Dermis microvascular lymphatic vessel endothelial cell (primary cell): ENCODE measurements around the gene EVC. TPM values are rescaled to one million over a fixed set of nuclear protein-coding genes. Genes with fewer than 3 reads are reported as not detected.
A peak's percentile ranks its signal among the peaks of the same experiment; 100 is the strongest.
"Not testable (repeated sequence)": the region's sequence is repeated elsewhere in the genome, so short reads cannot be mapped to it uniquely, and the experiment has no call there.

ENCODE experiments used
- DNase-seq, 2 donors: peaks; one replicate each; pipeline versions ENCODE4 v3.0.0 to v3.0.0-alpha.2; 2010; ENCODE audit warnings: low read depth in 2 of 2
- total RNA-seq: library from RNA; depleted of rRNA; stranded (reverse); fragments of >200 nt; gene quantifications from 2 replicates; pipeline ENCODE4 v1.2.1, GENCODE V29; 2014

EVC gene
- total RNA-seq, 1 donor from 2014 or later, result 10.0 TPM

DNA sequence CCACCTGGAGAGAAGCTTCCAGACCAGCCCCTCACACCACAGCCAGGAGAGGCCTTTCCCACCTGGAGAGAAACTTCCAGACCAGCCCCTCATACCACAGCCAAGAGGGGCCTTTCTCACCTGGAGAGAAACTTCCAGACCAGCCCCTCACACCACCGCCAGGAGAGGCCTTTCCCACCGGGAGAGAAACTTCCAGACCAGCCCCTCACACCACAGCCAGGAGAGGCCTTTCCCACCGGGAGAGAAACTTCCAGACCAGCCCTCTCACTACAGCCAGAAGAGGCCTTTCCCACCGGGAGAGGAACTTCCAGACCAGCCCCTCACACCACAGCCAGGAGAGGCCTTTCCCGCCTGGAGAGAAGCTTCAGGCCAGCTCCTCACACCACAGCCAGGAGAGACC, 101.1 kb downstream of the EVC start:
- DNase-seq, result not testable (repeated sequence)

DNA sequence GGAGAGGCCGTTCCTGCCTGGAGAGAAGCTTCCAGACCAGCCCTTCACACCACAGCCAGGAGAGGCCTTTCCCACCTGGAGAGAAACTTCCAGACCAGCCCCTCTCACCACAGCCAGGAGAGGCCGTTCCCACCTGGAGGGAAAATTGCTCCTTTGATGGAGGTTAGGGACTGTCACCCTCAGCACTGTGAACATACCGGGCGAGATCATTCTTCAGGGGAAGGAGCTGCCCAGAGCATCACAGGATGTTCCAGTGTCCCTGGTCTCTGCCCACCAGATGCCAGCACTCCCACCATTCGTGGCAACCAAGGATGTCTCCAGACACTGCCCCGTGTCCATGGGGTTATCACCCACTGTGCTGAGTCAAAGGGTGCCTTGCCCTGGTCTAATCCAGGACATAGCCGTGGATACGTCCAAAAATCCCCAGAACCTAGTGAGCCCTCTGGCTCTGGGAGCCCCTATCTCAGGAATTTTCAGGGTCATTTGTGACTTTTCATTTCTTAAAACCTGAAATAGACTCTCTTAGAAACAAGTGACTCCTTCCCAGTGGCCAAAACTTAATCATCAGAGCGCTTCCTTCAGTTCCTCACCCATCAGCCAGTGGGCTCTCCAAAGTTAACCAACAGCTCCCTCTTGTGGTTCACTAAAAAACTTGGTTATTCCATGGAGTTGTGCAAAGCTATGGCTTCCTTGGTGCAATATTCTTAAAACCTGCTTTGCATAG, 101.7 kb downstream of the EVC start:
- peak; percentile 24 to 74 for DNase-seq

DNA sequence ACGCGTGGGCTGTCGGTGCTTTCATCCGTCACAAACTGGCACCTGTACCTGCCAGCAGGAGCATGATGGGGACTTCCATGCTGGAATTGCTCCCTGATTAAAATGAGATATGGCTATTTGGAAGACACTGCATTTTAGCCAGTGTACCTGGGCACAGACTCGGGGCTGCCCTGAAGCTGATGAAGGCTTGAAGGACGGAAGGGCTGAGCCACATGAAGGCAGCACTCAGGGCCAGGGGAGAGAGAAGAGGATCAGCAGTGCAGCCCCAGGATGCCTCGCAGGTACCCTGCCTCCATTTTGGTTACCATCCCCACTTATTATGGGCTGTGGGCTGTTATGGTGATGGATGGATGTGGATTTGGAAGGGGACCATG, 102.9 kb downstream of the EVC start:
- no peak for DNase-seq

GRCh38 chr4:5814421-5814820, 103.4 kb downstream of the EVC start:
- no peak for DNase-seq

DNA sequence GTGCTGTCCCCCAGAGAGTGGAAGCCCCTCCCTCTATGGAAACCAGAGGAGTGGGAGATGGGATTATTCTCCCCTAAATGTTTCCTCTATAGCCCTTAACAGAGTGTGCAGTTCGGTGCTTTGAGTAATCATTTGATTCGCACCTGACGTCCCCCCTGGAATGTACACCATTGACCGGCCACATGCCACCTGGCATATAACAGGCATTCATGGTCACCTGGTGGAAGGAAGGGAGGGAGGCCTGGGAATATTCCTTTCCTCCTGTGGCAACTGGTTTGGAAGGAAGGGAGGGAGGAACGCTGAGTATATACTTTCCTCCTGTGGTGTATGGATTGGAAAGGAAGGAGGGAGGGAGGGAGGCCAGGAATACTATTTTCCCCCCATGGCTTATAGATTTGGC, 104.6 kb downstream of the EVC start:
- DNase-seq, result no peak

GRCh38 chr4:5816101-5816500, 105.1 kb downstream of the EVC start:
- no peak for DNase-seq

GRCh38 chr4:5816851-5817375, 105.9 kb downstream of the EVC start:
- no peak for DNase-seq

GRCh38 chr4:5821665-5822358, 110.8 kb downstream of the EVC start:
- no peak for DNase-seq

DNA sequence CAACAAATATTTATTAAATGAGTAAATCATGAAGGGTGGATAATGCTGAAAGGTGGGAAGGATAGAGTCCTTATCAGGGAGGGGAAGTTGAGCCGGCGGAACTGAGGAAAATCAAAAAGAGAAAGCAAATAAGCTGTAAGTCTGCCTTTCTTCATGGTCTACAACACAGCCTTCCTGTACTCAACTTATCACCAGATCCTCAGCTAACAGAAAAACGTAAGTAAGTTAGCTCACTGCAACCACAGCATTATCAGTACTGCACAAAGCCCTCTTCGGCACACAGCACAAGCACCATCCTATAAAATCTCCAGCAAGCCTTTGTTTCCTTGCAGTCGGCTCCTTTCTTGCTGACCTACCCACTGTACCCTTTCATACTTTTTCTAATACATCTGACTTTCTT, 111.6 kb downstream of the EVC start:
- DNase-seq, result no peak

GRCh38 chr4:5823542-5824211, 112.7 kb downstream of the EVC start:
- DNase-seq, result no peak

- peak in 1 of 2 donors; percentile 38 for DNase-seq
Observed at GRCh38 chr4:5824227-5824626, 113.2 kb downstream of the EVC start.

DNA sequence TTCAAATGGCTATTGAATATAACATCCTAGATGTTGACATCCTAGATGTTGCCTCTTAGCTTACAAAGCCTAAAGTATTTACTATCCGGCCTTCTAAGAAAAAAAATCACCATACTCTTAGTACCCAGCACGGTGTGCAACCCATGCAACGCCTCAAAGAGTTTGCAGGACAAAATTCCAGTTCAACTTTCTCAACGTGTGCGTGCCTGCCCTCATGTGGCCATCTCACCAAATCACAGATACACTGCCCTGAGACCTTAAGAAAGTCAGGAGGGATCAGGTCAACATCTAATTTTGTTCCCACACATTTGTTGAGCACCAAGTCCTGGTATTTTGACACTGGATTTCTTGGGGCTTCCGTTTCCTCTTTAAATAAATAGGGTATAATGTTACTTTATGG, 113.6 kb downstream of the EVC start:
- DNase-seq, result peak; percentile 10 to 56

GRCh38 chr4:5825321-5826041, 114.5 kb downstream of the EVC start:
- DNase-seq, result no peak

DNA sequence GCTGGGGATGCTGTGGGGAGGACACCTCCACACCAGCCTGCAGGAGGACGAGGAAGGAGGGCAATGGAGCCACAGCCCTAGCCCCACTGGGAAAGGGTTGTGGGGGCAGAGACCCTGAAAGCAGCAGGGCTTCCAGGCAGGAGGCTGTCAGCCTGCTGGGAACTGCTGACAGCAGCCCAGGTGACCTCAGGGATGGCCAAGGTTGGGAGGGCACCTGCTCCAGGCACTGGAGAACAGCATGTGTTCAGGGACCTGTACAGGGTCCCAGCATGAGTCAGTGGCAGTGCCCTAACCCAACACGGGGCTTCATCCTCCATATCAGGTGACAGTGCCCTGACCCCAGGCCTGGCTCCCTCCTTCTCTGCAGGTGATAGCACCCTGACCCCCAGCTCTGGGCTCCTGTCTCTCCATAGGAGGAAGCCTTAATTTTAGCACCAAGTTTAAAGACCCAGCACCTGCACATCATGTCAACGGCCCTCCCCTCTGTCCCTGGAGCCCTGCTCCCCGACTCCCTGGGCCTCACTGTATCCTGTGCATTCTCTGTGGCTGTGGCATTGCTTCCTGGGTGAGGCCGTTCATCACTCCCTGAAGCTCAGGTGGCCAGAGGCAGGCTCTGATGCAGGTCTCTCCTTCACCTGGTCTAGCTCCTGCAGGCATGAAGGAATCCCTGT, 115.6 kb downstream of the EVC start:
- DNase-seq, result no peak

GRCh38 chr4:5827108-5828004, 116.4 kb downstream of the EVC start:
- DNase-seq, result peak in 1 of 2 donors; percentile 54

GRCh38 chr4:5828005-5828391, 117.0 kb downstream of the EVC start:
- DNase-seq, result no peak

- DNase-seq, result no peak
Observed at GRCh38 chr4:5836943-5837342, 125.9 kb downstream of the EVC start.

DNA sequence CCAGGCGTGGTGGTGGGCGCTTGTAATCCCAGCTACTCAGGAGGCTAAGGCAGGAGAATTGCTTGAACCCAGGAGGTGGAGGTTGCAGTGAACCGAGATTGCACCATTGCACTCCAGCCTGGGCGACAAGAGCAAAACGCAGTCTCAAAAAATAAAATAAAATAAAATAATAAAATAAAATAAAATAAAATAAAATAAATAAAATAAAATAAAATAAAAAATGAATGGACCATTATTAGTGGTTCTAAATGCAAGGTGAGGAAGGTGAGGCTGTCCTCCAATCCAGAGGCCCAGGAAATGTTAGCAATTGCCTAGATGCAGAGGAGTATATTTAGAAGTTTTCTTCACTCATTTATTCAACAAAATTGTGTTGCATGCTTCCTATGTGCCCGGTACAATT, 126.5 kb downstream of the EVC start:
- not testable (repeated sequence) for DNase-seq

- DNase-seq, result no peak
Observed at GRCh38 chr4:5839332-5839731, 128.3 kb downstream of the EVC start.
